Esophagus muscularis mucosa (tissue), 4 donors: Measurements from ENCODE around the gene AQP2. TPM values are rescaled to one million over a fixed set of nuclear protein-coding genes. Genes with fewer than 3 reads are reported as not detected.

Experiments
- DNase-seq: peaks from one replicate; pipeline ENCODE4 v3.0.0-alpha.2; 2017; ENCODE audit errors: extremely low spot score
- H3K27ac ChIP-seq, 4 donors: fragments of 200-600 bp; sonication (generic); replicated peaks in 1 of 4; 1 replicate in 3 of 4; 2 replicates in 1 of 4; pipeline ENCODE4 v1.5.1; 2016 to 2019; ENCODE audit warnings: mild to moderate bottlenecking in 1 of 4
- H3K27me3 ChIP-seq, 4 donors: fragments of 200-600 bp; sonication (generic); one replicate each; pipeline versions ENCODE4 v1.5.1 to v1.6.0; 2016 to 2019
- H3K36me3 ChIP-seq, 4 donors: fragments of 200-600 bp; sonication (generic); one replicate each; pipeline ENCODE4 v1.5.1; 2016 to 2019
- H3K4me1 ChIP-seq, 4 donors: fragments of 200-600 bp; sonication (generic); one replicate each; pipeline ENCODE4 v1.5.1; 2016 to 2019
- H3K4me3 ChIP-seq, 4 donors: fragments of 200-600 bp; sonication (generic); 1 replicate in 2 of 4; 2 replicates in 2 of 4; pipeline ENCODE4 v1.5.1; 2016 to 2019; ENCODE audit warnings: mild to moderate bottlenecking in 4 of 4, moderate library complexity in 1 of 4
- H3K9me3 ChIP-seq, 4 donors: fragments of 200-600 bp; sonication (generic); 1 replicate in 3 of 4; 2 replicates in 1 of 4; pipeline ENCODE4 v1.5.1; 2016 to 2019
- EP300 ChIP-seq: sonication (generic); formaldehyde crosslinking; IDR thresholded peaks from one replicate; pipeline ENCODE4 v1.6.1; 2017; ENCODE audit warnings: antibody characterized with exemption
- POLR2A ChIP-seq: fragments of 450-650 bp; IDR thresholded peaks from one replicate; pipeline ENCODE4 v1.6.1; 2017; ENCODE audit warnings: antibody characterized with exemption, moderate library complexity, mild to moderate bottlenecking, low read depth
- POLR2AphosphoS5 ChIP-seq, 2 donors: sonication (generic); formaldehyde crosslinking; IDR thresholded peaks; one replicate each; pipeline ENCODE4 v1.6.1; 2017; ENCODE audit warnings: antibody characterized with exemption in 2 of 2
- WGBS: methylation state at CpG from one replicate; pipeline ENCODE4 v1.1.5; 2018; 5-methylcytosine and 5-hydroxymethylcytosine counted together
- intact Hi-C: fragments of 100-400 bp; cut with DNase I; formaldehyde crosslinking; loops from one replicate; pipeline ENCODE4 v1.15.1; 2023
- total RNA-seq, 4 donors: library from RNA; depleted of rRNA; stranded (reverse); fragments of >200 nt; gene quantifications; one replicate each; pipeline versions ENCODE4 v1.1.0 to v1.2.1, GENCODE V29; 2016
- TF ChIP-seq, protein P1 (sequence below), 3 experiments: fragments of 200-600 bp in 2 of 3; fragments of 450-650 bp in 1 of 3; sonication (generic) in 2 of 3; IDR thresholded peaks; one replicate each; pipeline ENCODE4 v1.5.1; 2017 to 2019; ENCODE audit warnings: antibody characterized with exemption in 3 of 3, mild to moderate bottlenecking in 2 of 3, moderate library complexity in 1 of 3

Gene AQP2
- total RNA-seq, 4 donors from 2014 or later, result not detected

DNA sequence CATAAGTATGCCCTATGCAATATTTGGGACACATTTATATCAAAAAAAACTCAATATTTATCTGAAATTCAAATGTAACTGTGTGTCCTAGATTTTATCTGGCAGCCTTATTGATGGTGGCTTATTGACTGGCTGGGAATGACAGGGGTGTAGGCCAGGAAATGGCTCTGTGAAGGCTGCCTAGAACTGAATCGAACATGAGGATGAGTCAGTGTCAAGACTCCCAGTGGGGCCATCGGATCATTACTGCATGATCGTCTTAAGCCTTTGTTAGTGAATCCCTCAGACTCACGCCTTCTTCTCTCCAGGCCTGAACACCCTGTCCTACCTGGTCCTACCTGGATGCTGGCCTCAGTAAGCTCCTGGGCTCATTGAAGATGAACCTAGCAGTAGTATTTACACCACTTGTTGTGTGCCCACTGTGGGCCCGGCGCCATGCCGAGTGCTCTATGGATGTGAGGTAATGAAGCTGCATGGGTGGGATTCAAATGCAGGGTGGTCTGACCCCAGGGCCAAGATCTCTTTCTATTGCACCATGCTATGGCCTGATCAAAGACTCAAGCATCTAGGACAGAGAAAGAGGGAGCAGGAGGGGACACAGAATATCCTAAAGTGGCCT is 25.8 kb upstream of the AQP2 start:
- no peak overlapping the region for H3K4me3 ChIP-seq
- 88% methylated on average over 7 of the region's 7 CpGs for WGBS
- no peaks in the 10 kb centered on the region for H3K36me3 ChIP-seq
- no peak overlapping the region for H3K27ac ChIP-seq
- no peak for DNase-seq
- TF ChIP-seq POLR2AphosphoS5 (IDR thresholded peaks at IDR 0.05) (no peak), POLR2A (no peak), EP300 (no peak)
- TF ChIP-seq, protein P1, sequence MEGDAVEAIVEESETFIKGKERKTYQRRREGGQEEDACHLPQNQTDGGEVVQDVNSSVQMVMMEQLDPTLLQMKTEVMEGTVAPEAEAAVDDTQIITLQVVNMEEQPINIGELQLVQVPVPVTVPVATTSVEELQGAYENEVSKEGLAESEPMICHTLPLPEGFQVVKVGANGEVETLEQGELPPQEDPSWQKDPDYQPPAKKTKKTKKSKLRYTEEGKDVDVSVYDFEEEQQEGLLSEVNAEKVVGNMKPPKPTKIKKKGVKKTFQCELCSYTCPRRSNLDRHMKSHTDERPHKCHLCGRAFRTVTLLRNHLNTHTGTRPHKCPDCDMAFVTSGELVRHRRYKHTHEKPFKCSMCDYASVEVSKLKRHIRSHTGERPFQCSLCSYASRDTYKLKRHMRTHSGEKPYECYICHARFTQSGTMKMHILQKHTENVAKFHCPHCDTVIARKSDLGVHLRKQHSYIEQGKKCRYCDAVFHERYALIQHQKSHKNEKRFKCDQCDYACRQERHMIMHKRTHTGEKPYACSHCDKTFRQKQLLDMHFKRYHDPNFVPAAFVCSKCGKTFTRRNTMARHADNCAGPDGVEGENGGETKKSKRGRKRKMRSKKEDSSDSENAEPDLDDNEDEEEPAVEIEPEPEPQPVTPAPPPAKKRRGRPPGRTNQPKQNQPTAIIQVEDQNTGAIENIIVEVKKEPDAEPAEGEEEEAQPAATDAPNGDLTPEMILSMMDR (IDR thresholded peaks at IDR 0.05), result no peak
- H3K9me3 ChIP-seq, result no peaks in the 10 kb centered on the region
- H3K4me1 ChIP-seq, result peaks cover 0 to 12% (median 9%) of the 10 kb centered on the region in 4 donors
- intact Hi-C loops, result no loop called here
- H3K27me3 ChIP-seq, result peaks cover 0 to 4% (median 0%) of the 10 kb centered on the region in 4 donors

DNA sequence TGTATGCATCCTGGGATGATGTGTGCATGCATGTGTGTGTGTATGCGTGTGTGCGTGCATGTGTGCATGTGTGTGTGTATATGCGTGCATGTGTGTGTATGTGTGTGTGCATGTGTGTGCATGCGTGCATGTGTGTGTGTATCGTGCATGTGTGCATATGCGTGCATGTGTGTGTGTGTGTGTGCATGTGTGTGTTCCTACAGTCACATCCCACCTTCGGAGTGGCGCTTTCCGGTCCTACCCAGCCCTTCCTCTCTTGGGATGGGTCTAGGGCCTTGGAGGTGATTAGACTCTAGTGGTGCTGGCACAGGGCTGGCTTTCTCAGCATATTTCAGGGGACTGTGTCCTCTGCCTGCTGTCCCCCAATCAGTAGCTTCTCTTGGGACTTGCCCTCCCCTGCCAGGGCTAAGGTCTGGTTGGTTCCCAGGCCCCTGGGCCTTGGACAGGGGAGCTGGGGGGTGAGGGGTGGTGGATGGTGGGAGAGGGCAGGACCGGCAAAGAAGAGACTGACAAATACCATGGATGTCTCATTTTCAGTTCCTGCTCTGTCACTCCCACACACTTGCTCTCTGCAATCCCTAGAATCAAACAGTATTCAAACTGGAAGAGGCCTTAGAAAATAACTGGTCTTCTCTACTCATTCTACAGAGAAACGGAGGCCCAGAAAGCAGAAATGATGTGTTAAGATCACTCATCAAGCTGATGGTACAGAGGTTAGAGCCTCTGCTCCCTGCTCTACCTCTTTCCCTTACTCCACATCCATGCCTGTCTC is 24.9 kb upstream of the AQP2 start:
- intact Hi-C loops, result no loop called here
- peaks cover 0 to 12% (median 9%) of the 10 kb centered on the region in 4 donors for H3K4me1 ChIP-seq
- H3K27ac ChIP-seq, result no peak overlapping the region
- no peak overlapping the region for H3K4me3 ChIP-seq
- no peaks in the 10 kb centered on the region for H3K9me3 ChIP-seq
- TF ChIP-seq POLR2A (no peak), EP300 (no peak), POLR2AphosphoS5 (IDR thresholded peaks at IDR 0.05) (no peak)
- TF ChIP-seq, protein P1 (IDR thresholded peaks at IDR 0.05), result no peak
- no peaks in the 10 kb centered on the region for H3K36me3 ChIP-seq
- H3K27me3 ChIP-seq, result peaks cover 0 to 4% (median 0%) of the 10 kb centered on the region in 4 donors
- no peak for DNase-seq
- WGBS, result 92% methylated on average over 11 of the region's 11 CpGs

DNA sequence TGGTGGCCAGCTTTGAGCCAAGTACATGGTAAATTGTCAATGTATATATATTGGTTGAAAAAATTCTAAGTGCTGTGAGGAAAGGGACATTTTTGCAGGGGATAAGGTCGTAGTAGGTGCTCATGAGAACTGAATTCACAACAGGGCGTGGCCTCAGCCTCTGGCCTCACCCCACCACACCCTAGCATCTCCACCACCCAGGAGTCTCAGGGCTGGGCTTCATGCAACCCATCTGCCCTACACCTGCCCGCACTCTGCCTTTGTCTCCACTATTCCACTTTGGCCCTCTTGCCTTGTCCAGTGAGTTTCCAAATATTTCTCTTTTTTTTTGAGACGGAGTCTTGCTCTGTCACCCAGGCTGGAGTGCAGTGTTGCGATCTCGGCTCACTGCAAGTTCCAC is 22.1 kb upstream of the AQP2 start:
- intact Hi-C loops, result no loop called here
- H3K36me3 ChIP-seq, result no peaks in the 10 kb centered on the region
- peaks cover 0 to 2% (median 0%) of the 10 kb centered on the region in 4 donors for H3K4me1 ChIP-seq
- no peak overlapping the region for H3K27ac ChIP-seq
- DNase-seq, result no peak
- H3K27me3 ChIP-seq, result no peaks in the 10 kb centered on the region
- TF ChIP-seq, protein P1 (IDR thresholded peaks at IDR 0.05), result no peak
- TF ChIP-seq POLR2AphosphoS5 (IDR thresholded peaks at IDR 0.05) (no peak), POLR2A (no peak), EP300 (no peak)
- no peak overlapping the region for H3K4me3 ChIP-seq
- 93% methylated on average over 6 of the region's 6 CpGs for WGBS
- H3K9me3 ChIP-seq, result no peaks in the 10 kb centered on the region

DNA sequence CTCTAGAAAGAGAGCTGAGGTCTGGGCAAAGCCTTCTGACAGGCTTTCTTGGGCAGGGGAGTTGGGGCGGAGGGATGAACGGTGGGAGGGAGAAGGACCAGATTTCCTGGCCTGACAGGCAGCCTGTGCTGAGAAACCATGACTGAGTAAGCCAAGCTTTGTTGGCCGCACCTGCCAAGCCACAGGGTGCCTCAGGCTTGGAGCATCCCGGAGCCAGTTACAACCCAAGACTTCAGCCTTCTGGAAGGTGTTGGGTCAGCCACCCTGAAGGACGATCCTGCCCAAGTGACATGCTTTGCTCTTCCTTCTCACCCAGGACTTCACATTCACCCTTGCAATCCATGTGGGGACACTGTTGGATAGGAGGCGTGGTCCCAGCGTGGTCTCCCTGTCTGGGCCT is 21.0 kb upstream of the AQP2 start:
- TF ChIP-seq POLR2A (no peak), EP300 (no peak), POLR2AphosphoS5 (IDR thresholded peaks at IDR 0.05) (no peak)
- TF ChIP-seq, protein P1 (IDR thresholded peaks at IDR 0.05), result no peak
- intact Hi-C loops, result no loop called here
- no peaks in the 10 kb centered on the region for H3K36me3 ChIP-seq
- DNase-seq, result no peak
- no peaks in the 10 kb centered on the region for H3K9me3 ChIP-seq
- H3K27ac ChIP-seq, result no peak overlapping the region
- H3K4me3 ChIP-seq, result no peak overlapping the region
- no peaks in the 10 kb centered on the region for H3K27me3 ChIP-seq
- WGBS, result 77% methylated on average over 4 of the region's 7 CpGs
- no peaks in the 10 kb centered on the region for H3K4me1 ChIP-seq
